SK-N-SH (cell line): Measurements from ENCODE around the gene ITGB5.

Source experiments
- CTCF ChIP-seq: fragments of 200-600 bp; sonication (generic); IDR thresholded peaks from 2 replicates; pipeline ENCODE4 v1.6.1; 2017; ENCODE audit warnings: antibody characterized with exemption, mild to moderate bottlenecking, moderate library complexity
- EP300 ChIP-seq, 2 experiments: IDR thresholded peaks; 2 replicates each; pipeline versions ENCODE4 v1.4.0 to v1.6.1; 2012; ENCODE audit warnings: borderline replicate concordance in 1 of 2, low read depth in 1 of 2, low read length in 1 of 2
- EZH2phosphoT487 ChIP-seq: fragments of 200-600 bp; sonication (generic); IDR thresholded peaks from 2 replicates; pipeline ENCODE4 v1.6.1; 2017; ENCODE audit warnings: low read depth, mixed run types, mild to moderate bottlenecking, antibody characterized with exemption, moderate library complexity, borderline replicate concordance
- FOXJ3 ChIP-seq: sonication (generic); formaldehyde crosslinking; IDR thresholded peaks from 2 replicates; pipeline ENCODE4 v1.5.1; 2020; ENCODE audit warnings: mild to moderate bottlenecking, missing genetic modification reagents
- GABPA ChIP-seq: IDR thresholded peaks from 2 replicates; pipeline ENCODE4 v1.4.0; 2012; ENCODE audit warnings: low read depth, mild to moderate bottlenecking
- JUND ChIP-seq: IDR thresholded peaks from 2 replicates; pipeline ENCODE4 v1.4.0; 2012
- POLR2AphosphoS5 ChIP-seq: IDR thresholded peaks from 2 replicates; pipeline ENCODE4 v1.6.1; 2012; ENCODE audit warnings: low read depth, low read length
- RCOR1 ChIP-seq: fragments of 150-350 bp; IDR thresholded peaks from 2 replicates; pipeline ENCODE4 v1.6.1; 2017; ENCODE audit warnings: antibody characterized with exemption, low read length
- RFX5 ChIP-seq: IDR thresholded peaks from 2 replicates; pipeline ENCODE4 v1.6.1; 2012; ENCODE audit warnings: mild to moderate bottlenecking, improper control_type of control experiment, low read length
- SMC3 ChIP-seq: IDR thresholded peaks from 2 replicates; pipeline ENCODE4 v1.6.1; 2012; ENCODE audit warnings: low read depth, low read length, improper control_type of control experiment
- TF ChIP-seq, protein P1 (sequence below): IDR thresholded peaks from 2 replicates; pipeline ENCODE4 v1.6.1; 2012; ENCODE audit warnings: mild to moderate bottlenecking, low read depth, low read length, moderate library complexity

- no peak for TF ChIP-seq GABPA
- no peak for TF ChIP-seq RCOR1
- TF ChIP-seq, protein P1, sequence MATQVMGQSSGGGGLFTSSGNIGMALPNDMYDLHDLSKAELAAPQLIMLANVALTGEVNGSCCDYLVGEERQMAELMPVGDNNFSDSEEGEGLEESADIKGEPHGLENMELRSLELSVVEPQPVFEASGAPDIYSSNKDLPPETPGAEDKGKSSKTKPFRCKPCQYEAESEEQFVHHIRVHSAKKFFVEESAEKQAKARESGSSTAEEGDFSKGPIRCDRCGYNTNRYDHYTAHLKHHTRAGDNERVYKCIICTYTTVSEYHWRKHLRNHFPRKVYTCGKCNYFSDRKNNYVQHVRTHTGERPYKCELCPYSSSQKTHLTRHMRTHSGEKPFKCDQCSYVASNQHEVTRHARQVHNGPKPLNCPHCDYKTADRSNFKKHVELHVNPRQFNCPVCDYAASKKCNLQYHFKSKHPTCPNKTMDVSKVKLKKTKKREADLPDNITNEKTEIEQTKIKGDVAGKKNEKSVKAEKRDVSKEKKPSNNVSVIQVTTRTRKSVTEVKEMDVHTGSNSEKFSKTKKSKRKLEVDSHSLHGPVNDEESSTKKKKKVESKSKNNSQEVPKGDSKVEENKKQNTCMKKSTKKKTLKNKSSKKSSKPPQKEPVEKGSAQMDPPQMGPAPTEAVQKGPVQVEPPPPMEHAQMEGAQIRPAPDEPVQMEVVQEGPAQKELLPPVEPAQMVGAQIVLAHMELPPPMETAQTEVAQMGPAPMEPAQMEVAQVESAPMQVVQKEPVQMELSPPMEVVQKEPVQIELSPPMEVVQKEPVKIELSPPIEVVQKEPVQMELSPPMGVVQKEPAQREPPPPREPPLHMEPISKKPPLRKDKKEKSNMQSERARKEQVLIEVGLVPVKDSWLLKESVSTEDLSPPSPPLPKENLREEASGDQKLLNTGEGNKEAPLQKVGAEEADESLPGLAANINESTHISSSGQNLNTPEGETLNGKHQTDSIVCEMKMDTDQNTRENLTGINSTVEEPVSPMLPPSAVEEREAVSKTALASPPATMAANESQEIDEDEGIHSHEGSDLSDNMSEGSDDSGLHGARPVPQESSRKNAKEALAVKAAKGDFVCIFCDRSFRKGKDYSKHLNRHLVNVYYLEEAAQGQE: no peak
- TF ChIP-seq CTCF: no peak
- no peak for TF ChIP-seq JUND
- no peak for TF ChIP-seq EP300 (IDR thresholded peaks at IDR 0.05; ENCODE audit: borderline replicate concordance in 1 of 2, low read depth in 1 of 2, low read length in 1 of 2)
- TF ChIP-seq FOXJ3 (CRISPR knock-in tag): no peak
- TF ChIP-seq EZH2phosphoT487: no peak
- TF ChIP-seq RFX5: no peak
- no peak for TF ChIP-seq POLR2AphosphoS5
- no peak for TF ChIP-seq SMC3
Observed at GRCh38 chr3:124781476-124782376, 105.4 kb downstream of the ITGB5 start.
